Endothelial cell of umbilical vein (primary cell): ENCODE measurements around the gene BRICD5. TPM values are rescaled to one million over a fixed set of nuclear protein-coding genes. Genes with fewer than 3 reads are reported as not detected.

Experiments used
- BruUV-seq: library from RNA; stranded (reverse); fragments of 400-500 nt; replicated peaks from 2 replicates; lab custom pipeline; 2021; lab: Mats Ljungman, UMichigan
- CTCF ChIA-PET: fragments of 300-600, 350-600 bp; sonication (Branson Sonifier 250); formaldehyde crosslinking; loops from one replicate; lab custom pipeline; 2021; ENCODE audit warnings: antibody characterized with exemption, inconsistent platforms; lab: Charles Lee
- POLR2A ChIA-PET: fragments of 300-600, 350-600 bp; sonication (Branson Sonifier 250); formaldehyde crosslinking; loops from one replicate; lab custom pipeline; 2021; ENCODE audit warnings: antibody characterized with exemption, inconsistent platforms; lab: Charles Lee
- DNase-seq: peaks from one replicate; pipeline ENCODE4 v3.0.0-alpha.2; 2011; ENCODE audit warnings: low read depth, low spot score
- FAIRE-seq: peaks from 2 replicates; lab custom pipeline; 2011; peaks lifted over from hg19 to GRCh38; lab: Jason Lieb, UNC
- H2AFZ ChIP-seq: 2 replicates; pipeline ENCODE4 v1.6.0; 2012; ENCODE audit warnings: low read depth, low read length, control low read depth, inconsistent platforms
- H3K27ac ChIP-seq: 2 replicates; pipeline ENCODE4 v1.5.1; 2011; ENCODE audit warnings: low read depth, mild to moderate bottlenecking, control low read depth, low read length, moderate library complexity; ENCODE audit not compliant: insufficient read depth
- H3K27me3 ChIP-seq, 2 experiments: 2 replicates each; pipeline versions ENCODE4 v1.6.0 to v1.6.1; 2011; ENCODE audit warnings: low read length in 2 of 2, mixed read lengths in 1 of 2; ENCODE audit not compliant: control insufficient read depth in 2 of 2, insufficient read depth in 2 of 2
- H3K36me3 ChIP-seq, 2 experiments: 2 replicates in 1 of 2; 3 replicates in 1 of 2; pipeline ENCODE4 v1.5.1; 2011; ENCODE audit warnings: low read length in 2 of 2, mild to moderate bottlenecking in 1 of 2, moderate library complexity in 1 of 2; ENCODE audit not compliant: control insufficient read depth in 2 of 2, insufficient read depth in 2 of 2; ENCODE audit errors: extremely low read depth in 1 of 2
- H3K4me1 ChIP-seq: 3 replicates; pipeline ENCODE4 v1.5.1; 2011; ENCODE audit warnings: mild to moderate bottlenecking, low read length; ENCODE audit not compliant: control insufficient read depth, insufficient read depth; ENCODE audit errors: extremely low read depth
- H3K4me2 ChIP-seq: 2 replicates; pipeline ENCODE4 v1.6.1; 2011; ENCODE audit warnings: low read length, control low read depth, mixed read lengths; ENCODE audit not compliant: insufficient read depth
- H3K4me3 ChIP-seq, 3 experiments: fragments of 200-600 bp in 1 of 3; sonication (generic), shearing (Covaris generic) in 1 of 3; replicated peaks in 1 of 3; 2 replicates each; pipeline ENCODE4 v1.5.1; 2011 to 2016; ENCODE audit warnings: control low read depth in 3 of 3, low read length in 3 of 3, mild to moderate bottlenecking in 2 of 3, inconsistent platforms in 1 of 3, low read depth in 1 of 3, moderate library complexity in 1 of 3; ENCODE audit not compliant: insufficient read depth in 1 of 3
- H3K79me2 ChIP-seq: 2 replicates; pipeline ENCODE4 v1.6.0; 2012; ENCODE audit warnings: low read length, inconsistent platforms; ENCODE audit not compliant: control insufficient read depth, insufficient read depth
- H3K9ac ChIP-seq: replicated peaks from 2 replicates; pipeline ENCODE3; 2011; ENCODE audit warnings: low read length, control low read depth; ENCODE audit not compliant: insufficient read depth; ENCODE audit errors: extremely low read depth
- H3K9me1 ChIP-seq: replicated peaks from 3 replicates; pipeline ENCODE4 v1.6.0; 2011; ENCODE audit warnings: mild to moderate bottlenecking, low read length; ENCODE audit not compliant: control insufficient read depth, insufficient read depth; ENCODE audit errors: extremely low read depth
- H3K9me3 ChIP-seq: replicated peaks from 2 replicates; pipeline ENCODE4 v1.5.1; 2012; ENCODE audit warnings: low read length, inconsistent platforms; ENCODE audit not compliant: control insufficient read depth, insufficient read depth
- H4K20me1 ChIP-seq: replicated peaks from 2 replicates; pipeline ENCODE3; 2011; ENCODE audit warnings: mild to moderate bottlenecking, low read length; ENCODE audit not compliant: control insufficient read depth, insufficient read depth; ENCODE audit errors: extremely low read depth
- EZH2 ChIP-seq: IDR thresholded peaks from 2 replicates; pipeline ENCODE4 v1.6.1; 2012; ENCODE audit warnings: borderline replicate concordance, low read depth, mild to moderate bottlenecking, moderate library complexity, low read length, inconsistent platforms; ENCODE audit not compliant: severe bottlenecking
- FOS ChIP-seq: IDR thresholded peaks from 2 replicates; pipeline ENCODE4 v1.6.1; 2011; ENCODE audit warnings: mild to moderate bottlenecking, low read length, moderate library complexity, borderline replicate concordance; ENCODE audit not compliant: insufficient read depth
- GATA2 ChIP-seq: IDR thresholded peaks from 2 replicates; pipeline ENCODE4 v1.7.0; 2011; ENCODE audit warnings: low read depth, mild to moderate bottlenecking, moderate library complexity, mixed read lengths, low read length; ENCODE audit not compliant: insufficient read length, insufficient read depth
- JUN ChIP-seq: IDR thresholded peaks from 2 replicates; pipeline ENCODE4 v1.6.1; 2011; ENCODE audit warnings: borderline replicate concordance, low read depth; ENCODE audit not compliant: insufficient read length, insufficient read depth
- MYC ChIP-seq: IDR thresholded peaks from one replicate; pipeline ENCODE4 v1.6.1; 2011; ENCODE audit warnings: mild to moderate bottlenecking, low read depth, low read length
- POLR2A ChIP-seq: IDR thresholded peaks from 2 replicates; pipeline ENCODE4 v1.6.1; 2012; ENCODE audit warnings: low read depth, mild to moderate bottlenecking, control low read depth, low read length
- POLR2AphosphoS5 ChIP-seq: IDR thresholded peaks from 2 replicates; pipeline ENCODE4 v1.6.1; 2012; ENCODE audit warnings: low read depth, mild to moderate bottlenecking, control low read depth, low read length, moderate library complexity; ENCODE audit not compliant: insufficient read depth
- dilution Hi-C: fragments of 300-500 bp; cut with MboI; formaldehyde crosslinking; loops from one replicate; pipeline ENCODE4 v1.15.0; 2019; ENCODE audit warnings: low sequenced_read_pairs; ENCODE audit not compliant: extremely low pct_ligation_motif_present
- intact Hi-C: fragments of 100-400 bp; cut with micrococcal nuclease; formaldehyde crosslinking; loops from one replicate; pipeline ENCODE4 v1.10.0; 2022
- polyA plus RNA-seq, 4 experiments: library from polyadenylated mRNA; depleted of rRNA in 3 of 4; stranded (reverse) in 3 of 4; unstranded in 1 of 4; fragments of >200 nt; gene quantifications; 2 replicates each; pipeline versions ENCODE4 v1.2.1 to v1.2.3, GENCODE V29; 2011 to 2012; ENCODE audit warnings: missing spikeins in 1 of 4
- total RNA-seq: library from RNA; stranded (reverse); gene quantifications from 2 replicates; pipeline ENCODE4 v1.2.3, GENCODE V29; 2021
- TF ChIP-seq, protein P1 (sequence below), 2 donors: IDR thresholded peaks; 1 replicate in 1 of 2; 2 replicates in 1 of 2; pipeline ENCODE4 v1.5.1; 2011; ENCODE audit warnings: low read length in 2 of 2, mild to moderate bottlenecking in 2 of 2, moderate library complexity in 2 of 2, control low read depth in 1 of 2, inconsistent platforms in 1 of 2, low read depth in 1 of 2; ENCODE audit not compliant: insufficient read depth in 1 of 2; ENCODE audit errors: extremely low read depth in 1 of 2
- TF ChIP-seq, protein P2 (sequence below): IDR thresholded peaks from 2 replicates; pipeline ENCODE4 v1.6.1; 2011; ENCODE audit not compliant: insufficient read depth, insufficient read length

The BRICD5 gene
- total and polyA plus RNA-seq, 2 donors (not counting 3 experiments of a cell fraction or from before 2014, with no cell fraction given), result 5.6 to 8.4 TPM

DNA sequence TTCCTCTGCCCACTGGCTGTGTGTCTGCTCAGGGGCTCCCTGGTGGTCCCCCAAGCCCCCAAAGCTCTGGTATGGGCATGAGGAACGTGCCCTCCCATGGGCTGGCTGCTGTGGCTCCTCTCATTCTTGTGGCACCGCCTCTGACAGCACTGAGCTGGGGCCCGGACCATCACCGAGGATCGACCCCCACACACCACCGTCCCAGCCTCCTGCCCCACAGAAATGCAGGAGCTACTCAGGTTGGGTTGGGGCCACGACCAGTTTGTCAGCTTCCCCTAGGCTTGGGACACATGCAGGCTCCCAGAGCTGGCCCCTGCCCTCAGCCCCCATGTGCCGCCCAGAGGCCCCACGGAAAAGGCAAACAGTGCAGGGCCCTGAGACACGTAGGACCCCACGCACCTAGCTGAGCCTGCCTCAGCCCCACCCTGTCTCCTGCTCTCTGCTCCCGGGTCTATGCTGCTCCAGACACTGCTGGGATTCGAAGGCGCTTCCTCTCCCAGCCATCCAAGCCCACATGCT, 11.0 kb downstream of the BRICD5 start:
- intact Hi-C loops (loop anchor here (5.0 kb wide), 1 partner anchor 53 kb away; the partner anchor contains the start of gene ECI1), dilution Hi-C loops (no loop called here)
- ChIA-PET POLR2A (no interaction called here), CTCF (no interaction called here)
- peaks cover under 1% of the 10 kb centered on the region for H3K4me1 ChIP-seq
- H3K9me1 ChIP-seq, result no peaks in the 10 kb centered on the region
- no peak for DNase-seq
- H3K79me2 ChIP-seq, result no peaks in the 10 kb centered on the region
- no peaks in the 10 kb centered on the region for H4K20me1 ChIP-seq
- no TSS peak for BruUV-seq
- no peak overlapping the region for H3K9ac ChIP-seq
- no peaks in the 10 kb centered on the region for H3K9me3 ChIP-seq
- no peak overlapping the region for H3K27ac ChIP-seq
- H2AFZ ChIP-seq, result no peak overlapping the region
- peaks cover 27 to 36% of the 10 kb centered on the region in 2 experiments for H3K27me3 ChIP-seq
- no peak for FAIRE-seq
- H3K4me2 ChIP-seq, result no peak overlapping the region
- no peaks in the 10 kb centered on the region for H3K36me3 ChIP-seq
- TF ChIP-seq EZH2 (no peak), MYC (no peak), POLR2AphosphoS5 (no peak), FOS (no peak), POLR2A (no peak), JUN (no peak), GATA2 (no peak)
- TF ChIP-seq, protein P1, sequence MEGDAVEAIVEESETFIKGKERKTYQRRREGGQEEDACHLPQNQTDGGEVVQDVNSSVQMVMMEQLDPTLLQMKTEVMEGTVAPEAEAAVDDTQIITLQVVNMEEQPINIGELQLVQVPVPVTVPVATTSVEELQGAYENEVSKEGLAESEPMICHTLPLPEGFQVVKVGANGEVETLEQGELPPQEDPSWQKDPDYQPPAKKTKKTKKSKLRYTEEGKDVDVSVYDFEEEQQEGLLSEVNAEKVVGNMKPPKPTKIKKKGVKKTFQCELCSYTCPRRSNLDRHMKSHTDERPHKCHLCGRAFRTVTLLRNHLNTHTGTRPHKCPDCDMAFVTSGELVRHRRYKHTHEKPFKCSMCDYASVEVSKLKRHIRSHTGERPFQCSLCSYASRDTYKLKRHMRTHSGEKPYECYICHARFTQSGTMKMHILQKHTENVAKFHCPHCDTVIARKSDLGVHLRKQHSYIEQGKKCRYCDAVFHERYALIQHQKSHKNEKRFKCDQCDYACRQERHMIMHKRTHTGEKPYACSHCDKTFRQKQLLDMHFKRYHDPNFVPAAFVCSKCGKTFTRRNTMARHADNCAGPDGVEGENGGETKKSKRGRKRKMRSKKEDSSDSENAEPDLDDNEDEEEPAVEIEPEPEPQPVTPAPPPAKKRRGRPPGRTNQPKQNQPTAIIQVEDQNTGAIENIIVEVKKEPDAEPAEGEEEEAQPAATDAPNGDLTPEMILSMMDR (IDR thresholded peaks at IDR 0.05; ENCODE audit: extremely low read depth in 1 of 2, insufficient read depth in 1 of 2, low read depth in 1 of 2, low read length in 2 of 2), result no peak
- TF ChIP-seq, protein P2, sequence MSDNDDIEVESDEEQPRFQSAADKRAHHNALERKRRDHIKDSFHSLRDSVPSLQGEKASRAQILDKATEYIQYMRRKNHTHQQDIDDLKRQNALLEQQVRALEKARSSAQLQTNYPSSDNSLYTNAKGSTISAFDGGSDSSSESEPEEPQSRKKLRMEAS, result no peak
- H3K4me3 ChIP-seq, result no peak overlapping the region
